Hair follicular keratinocyte (primary cell): ENCODE data around the gene PRAMEF7. TPM values are rescaled to one million over a fixed set of nuclear protein-coding genes. Genes with fewer than 3 reads are reported as not detected.

Experiments used
- total RNA-seq: library from RNA; depleted of rRNA; stranded (reverse); fragments of >200 nt; gene quantifications from 2 replicates; pipeline ENCODE4 v1.2.3, GENCODE V29; 2015

PRAMEF7 gene
- not detected in 2 replicates for total RNA-seq

GRCh38 chr1:12916310-12916709 is at the start of gene PRAMEF7:
Gene PRAMEF7, plus strand, starts transcription at chr1:12916610. Its CDS starts 1,083 bp downstream, at chr1:12917693.

DNA sequence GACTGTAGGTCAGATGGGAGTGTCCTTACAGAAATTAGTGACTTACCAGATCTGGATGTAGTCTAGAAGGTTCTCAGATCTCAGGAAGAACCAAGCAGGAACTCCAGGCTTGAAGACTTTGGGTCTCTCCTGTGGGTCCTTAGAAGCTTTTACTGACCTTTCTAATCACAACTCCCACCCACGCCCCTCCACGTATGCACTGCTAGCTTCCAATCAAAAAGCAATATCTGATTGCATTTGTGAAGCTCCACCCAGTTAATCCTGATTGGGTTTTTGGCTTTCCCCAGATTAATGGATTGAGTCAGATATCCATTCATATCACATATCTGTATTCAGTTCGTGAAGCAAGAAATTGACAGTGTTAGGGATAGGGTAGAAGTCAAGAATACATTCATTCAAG is 30.3 kb upstream of the PRAMEF7 start, which contains the start of gene PRAMEF4:
Gene PRAMEF4 (minus strand): TSS at position 101 of the 400 bp plus-strand sequence. CDS start 2,807 bp downstream, outside the sequence.

GRCh38 chr1:12898170-12898569 is 18.2 kb upstream of the PRAMEF7 start, which contains the start of gene PRAMEF10:
Gene PRAMEF10, minus strand, starts transcription at chr1:12898270. Its CDS starts 2,423 bp downstream, at chr1:12895847.

DNA sequence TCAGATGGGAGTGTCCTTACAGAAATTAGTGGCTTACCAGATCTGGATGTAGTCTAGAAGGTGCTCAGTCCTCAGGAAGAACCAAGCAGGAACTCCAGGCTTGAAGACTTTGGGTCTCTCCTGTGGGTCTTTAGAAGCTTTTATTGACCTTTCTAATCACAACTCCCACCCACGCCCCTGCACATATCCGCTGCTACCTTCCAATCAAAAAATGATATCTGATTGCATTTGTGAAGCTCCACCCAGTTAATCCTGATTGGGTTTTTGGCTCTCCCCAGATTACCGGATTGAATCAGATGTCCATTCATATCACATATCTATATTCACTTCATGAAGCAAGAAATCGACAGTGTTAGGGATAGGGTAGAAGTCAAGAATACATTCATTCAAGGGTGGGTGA is 31.1 kb downstream of the PRAMEF7 start, which contains the start of gene PRAMEF6:
Gene PRAMEF6 (minus strand): TSS at position 101 of the 400 bp plus-strand sequence. CDS start 5,062 bp downstream, outside the sequence.

Other genes with a start within 250 kb of the PRAMEF7 start
- gene AADACL3, start 200.5 kb upstream of the PRAMEF7 start, total RNA-seq, result not detected in 2 replicates
- not detected in 2 replicates for gene CFAP107, start 170.4 kb upstream of the PRAMEF7 start, total RNA-seq
- gene PRAMEF12, start 142.9 kb upstream of the PRAMEF7 start, total RNA-seq, result not detected in 2 replicates
- not detected in 2 replicates for gene PRAMEF1, start 125.2 kb upstream of the PRAMEF7 start, total RNA-seq
- gene PRAMEF11, start 85.2 kb upstream of the PRAMEF7 start, total RNA-seq, result not detected in 2 replicates
- gene HNRNPCL1, start 67.9 kb upstream of the PRAMEF7 start, total RNA-seq, result not detected in 2 replicates
- not detected in 2 replicates for gene PRAMEF2, start 59.5 kb upstream of the PRAMEF7 start, total RNA-seq
- not detected in 2 replicates for gene PRAMEF4, start 30.4 kb upstream of the PRAMEF7 start, total RNA-seq
- not detected in 2 replicates for gene PRAMEF10, start 18.3 kb upstream of the PRAMEF7 start, total RNA-seq
- not detected in 2 replicates for gene PRAMEF6, start 31.0 kb downstream of the PRAMEF7 start, total RNA-seq
- not detected in 2 replicates for gene PRAMEF27, start 140.0 kb downstream of the PRAMEF7 start, total RNA-seq
- not detected in 2 replicates for gene HNRNPCL3, start 144.2 kb downstream of the PRAMEF7 start, total RNA-seq
- gene PRAMEF25, start 154.2 kb downstream of the PRAMEF7 start, total RNA-seq, result not detected in 2 replicates
- not detected in 2 replicates for gene HNRNPCL2, start 200.2 kb downstream of the PRAMEF7 start, total RNA-seq
- not detected in 2 replicates for gene PRAMEF26, start 239.4 kb downstream of the PRAMEF7 start, total RNA-seq
- gene HNRNPCL4, start 249.0 kb downstream of the PRAMEF7 start, total RNA-seq, result not detected in 2 replicates